Measurements from ENCODE around the gene YIPF1.
A peak's percentile ranks its signal among the peaks of the same experiment; 100 is the strongest.

Gene YIPF1

DNA sequence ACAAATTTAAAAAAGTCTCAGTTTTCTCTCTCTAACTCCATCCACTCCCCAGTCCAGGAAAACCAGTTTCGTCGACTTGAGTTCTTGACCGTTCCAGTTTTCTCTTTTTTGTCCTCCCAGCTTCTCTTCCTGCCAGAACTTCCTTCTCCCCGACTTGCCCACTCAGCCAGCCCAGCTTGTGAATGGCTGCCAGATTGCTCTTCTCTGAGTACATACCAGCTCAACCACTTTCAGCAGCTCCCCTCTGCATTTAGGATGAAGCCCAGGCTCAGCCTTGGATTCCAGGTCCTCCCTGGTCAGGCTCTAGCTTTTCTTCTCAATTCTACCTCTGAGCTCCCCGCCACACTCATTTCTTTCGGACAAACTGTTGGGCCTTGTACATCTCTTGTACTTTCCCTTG, 5.8 kb upstream of the YIPF1 start:
- TF ChIP-seq TAF1 (IDR thresholded peaks at IDR 0.05; ENCODE audit: low read depth): no peak
- no peak for TF ChIP-seq CREB1 (IDR thresholded peaks at IDR 0.05; ENCODE audit: low read depth)
- no peak for TF ChIP-seq NFIC (IDR thresholded peaks at IDR 0.05)
- TF ChIP-seq FOXM1 (IDR thresholded peaks at IDR 0.05; ENCODE audit: borderline replicate concordance, low read depth): no peak
- TF ChIP-seq ZBTB7A (IDR thresholded peaks at IDR 0.05; ENCODE audit: low read depth): no peak

- no peak for TF ChIP-seq TEAD4 (IDR thresholded peaks at IDR 0.05)
- no peak for TF ChIP-seq FOXM1 (IDR thresholded peaks at IDR 0.05; ENCODE audit: borderline replicate concordance, low read depth)
- TF ChIP-seq, protein P1, sequence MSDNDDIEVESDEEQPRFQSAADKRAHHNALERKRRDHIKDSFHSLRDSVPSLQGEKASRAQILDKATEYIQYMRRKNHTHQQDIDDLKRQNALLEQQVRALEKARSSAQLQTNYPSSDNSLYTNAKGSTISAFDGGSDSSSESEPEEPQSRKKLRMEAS (IDR thresholded peaks at IDR 0.05): no peak
- no peak for TF ChIP-seq REST (IDR thresholded peaks at IDR 0.05; ENCODE audit: low read depth)
- TF ChIP-seq EGR1 (IDR thresholded peaks at IDR 0.05): no peak
- no peak for TF ChIP-seq TCF12 (IDR thresholded peaks at IDR 0.05; ENCODE audit: low read depth)
- TF ChIP-seq YY1 (IDR thresholded peaks at IDR 0.05; ENCODE audit: low read depth): no peak
- TF ChIP-seq ZBTB7A (IDR thresholded peaks at IDR 0.05; ENCODE audit: low read depth): no peak
- TF ChIP-seq CEBPB (IDR thresholded peaks at IDR 0.05): no peak
- no peak for TF ChIP-seq RAD21 (IDR thresholded peaks at IDR 0.05; ENCODE audit: low read depth)
These were observed 5.0 kb upstream of the YIPF1 start for GRCh38 chr1:53894644-53895043.

GRCh38 chr1:53893999-53894636, 4.5 kb upstream of the YIPF1 start, which contains the start of gene DIO1:
TSS of gene DIO1 (plus strand) at chr1:53894187. CDS start at chr1:53894211, 24 bp downstream.
- TF ChIP-seq ZBTB7A (IDR thresholded peaks at IDR 0.05; ENCODE audit: low read depth) (no peak), CREB1 (IDR thresholded peaks at IDR 0.05; ENCODE audit: low read depth) (no peak), TEAD4 (IDR thresholded peaks at IDR 0.05) (no peak), TCF12 (IDR thresholded peaks at IDR 0.05; ENCODE audit: low read depth) (no peak), RAD21 (IDR thresholded peaks at IDR 0.05; ENCODE audit: low read depth) (no peak), REST (IDR thresholded peaks at IDR 0.05; ENCODE audit: low read depth) (no peak), NFIC (IDR thresholded peaks at IDR 0.05) (no peak), TAF1 (IDR thresholded peaks at IDR 0.05; ENCODE audit: low read depth) (no peak), FOXM1 (IDR thresholded peaks at IDR 0.05; ENCODE audit: borderline replicate concordance, low read depth) (no peak)
- TF ChIP-seq, protein P2, sequence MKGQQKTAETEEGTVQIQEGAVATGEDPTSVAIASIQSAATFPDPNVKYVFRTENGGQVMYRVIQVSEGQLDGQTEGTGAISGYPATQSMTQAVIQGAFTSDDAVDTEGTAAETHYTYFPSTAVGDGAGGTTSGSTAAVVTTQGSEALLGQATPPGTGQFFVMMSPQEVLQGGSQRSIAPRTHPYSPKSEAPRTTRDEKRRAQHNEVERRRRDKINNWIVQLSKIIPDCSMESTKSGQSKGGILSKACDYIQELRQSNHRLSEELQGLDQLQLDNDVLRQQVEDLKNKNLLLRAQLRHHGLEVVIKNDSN (IDR thresholded peaks at IDR 0.05): no peak

GRCh38 chr1:53892911-53893310, 3.3 kb upstream of the YIPF1 start:
- TF ChIP-seq YY1 (IDR thresholded peaks at IDR 0.05; ENCODE audit: low read depth) (no peak), FOXM1 (IDR thresholded peaks at IDR 0.05; ENCODE audit: borderline replicate concordance, low read depth) (no peak), EGR1 (IDR thresholded peaks at IDR 0.05) (no peak), CREB1 (IDR thresholded peaks at IDR 0.05; ENCODE audit: low read depth) (no peak), NFIC (IDR thresholded peaks at IDR 0.05) (no peak)
- TF ChIP-seq, protein P1 (IDR thresholded peaks at IDR 0.05): no peak

DNA sequence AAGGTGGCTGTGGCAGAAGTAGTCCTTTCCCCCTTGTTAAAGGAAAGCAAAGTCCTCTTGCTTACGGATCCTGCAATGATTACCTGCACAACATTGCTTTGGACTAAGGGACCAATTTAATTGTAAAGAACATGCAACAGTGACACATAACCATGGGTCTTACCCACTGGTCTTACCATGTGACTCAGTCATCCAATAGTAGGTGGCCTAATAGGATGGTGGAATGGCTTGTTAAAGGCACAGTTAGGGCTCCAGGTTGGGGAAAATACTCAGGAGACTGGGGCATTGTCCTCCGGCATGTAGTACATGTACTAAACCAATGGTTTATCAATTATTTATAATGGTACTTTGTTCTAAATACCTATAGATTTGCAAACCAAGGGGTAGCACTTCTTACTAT, 2.1 kb upstream of the YIPF1 start:
- no peak for TF ChIP-seq YY1 (IDR thresholded peaks at IDR 0.05; ENCODE audit: low read depth)
- TF ChIP-seq, protein P2 (IDR thresholded peaks at IDR 0.05): 0 out of 2 replicates have a peak, but pooled peaks have one; percentile 27

- TF ChIP-seq CEBPB (IDR thresholded peaks at IDR 0.05) (no peak), ZBTB7A (IDR thresholded peaks at IDR 0.05; ENCODE audit: low read depth) (no peak), EGR1 (IDR thresholded peaks at IDR 0.05) (no peak), NFIC (IDR thresholded peaks at IDR 0.05) (no peak), TAF1 (IDR thresholded peaks at IDR 0.05; ENCODE audit: low read depth) (no peak), CREB1 (IDR thresholded peaks at IDR 0.05; ENCODE audit: low read depth) (no peak), FOXM1 (IDR thresholded peaks at IDR 0.05; ENCODE audit: borderline replicate concordance, low read depth) (no peak)
- TF ChIP-seq, protein P1 (IDR thresholded peaks at IDR 0.05): no peak
These were observed 1.4 kb upstream of the YIPF1 start for GRCh38 chr1:53891018-53891417.
